H1 (cell line): ENCODE results near the gene TRHDE. TPM values are rescaled to one million over a fixed set of nuclear protein-coding genes. Genes with fewer than 3 reads are reported as not detected.

Experiments
- CTCF ChIA-PET: fragments of 300-600 bp; sonication (Branson Sonifier 250); formaldehyde crosslinking; loops from one replicate; lab custom pipeline; 2021; ENCODE audit not compliant: partially characterized antibody; lab: Charles Lee
- POLR2A ChIA-PET: fragments of 300-600 bp; sonication (Branson Sonifier 250); formaldehyde crosslinking; loops from one replicate; lab custom pipeline; 2021; ENCODE audit warnings: inconsistent platforms; ENCODE audit not compliant: partially characterized antibody; lab: Charles Lee
- DNase-seq, 2 experiments: peaks; one replicate each; pipeline versions ENCODE4 v3.0.0 to v3.0.0-alpha.2; 2010 to 2022; ENCODE audit warnings: low spot score in 2 of 2, low read depth in 1 of 2, mixed read lengths in 1 of 2
- FAIRE-seq: peaks from 2 replicates; lab custom pipeline; 2011; peaks lifted over from hg19 to GRCh38; lab: Jason Lieb, UNC
- H2AFZ ChIP-seq: 2 replicates; pipeline ENCODE4 v1.8.1; 2012; ENCODE audit warnings: low read length, inconsistent platforms
- H2AK5ac ChIP-seq: 2 replicates; pipeline ENCODE4 v1.6.1; 2013; ENCODE audit warnings: low read depth, low read length
- H2BK120ac ChIP-seq: replicated peaks from 2 replicates; pipeline ENCODE3; 2013; ENCODE audit warnings: low read depth, low read length, inconsistent platforms
- H2BK12ac ChIP-seq: 2 replicates; pipeline ENCODE4 v1.6.1; 2013; ENCODE audit warnings: low read depth, low read length
- H2BK15ac ChIP-seq: 2 replicates; pipeline ENCODE4 v1.6.1; 2013; ENCODE audit warnings: low read length
- H2BK20ac ChIP-seq: 2 replicates; pipeline ENCODE4 v1.6.1; 2013; ENCODE audit warnings: low read length
- H2BK5ac ChIP-seq: 2 replicates; pipeline ENCODE4 v1.6.1; 2013; ENCODE audit warnings: low read depth, low read length
- H3K14ac ChIP-seq: 2 replicates; pipeline ENCODE4 v1.6.1; 2013; ENCODE audit warnings: inconsistent platforms; ENCODE audit not compliant: insufficient read length
- H3K18ac ChIP-seq: 2 replicates; pipeline ENCODE4 v1.6.1; 2013; ENCODE audit warnings: low read length; ENCODE audit errors: extremely low read depth
- H3K23ac ChIP-seq: 2 replicates; pipeline ENCODE4 v1.6.1; 2013; ENCODE audit warnings: inconsistent platforms; ENCODE audit not compliant: insufficient read length
- H3K23me2 ChIP-seq: 2 replicates; pipeline ENCODE4 v1.6.1; 2013; ENCODE audit warnings: low read depth, low read length
- H3K27ac ChIP-seq: 2 replicates; pipeline ENCODE4 v1.6.1; 2011; ENCODE audit warnings: low read depth, low read length, inconsistent platforms
- H3K27me3 ChIP-seq, 4 experiments: replicated peaks in 1 of 4; 1 replicate in 1 of 4; 2 replicates in 3 of 4; pipeline versions ENCODE4 v1.6.1 to v1.8.1; 2011 to 2013; ENCODE audit warnings: low read length in 3 of 4, mild to moderate bottlenecking in 3 of 4, inconsistent platforms in 2 of 4, mixed read lengths in 2 of 4, moderate library complexity in 1 of 4; ENCODE audit not compliant: control insufficient read depth in 3 of 4, insufficient read depth in 3 of 4; ENCODE audit errors: extremely low read depth in 1 of 4
- H3K36me3 ChIP-seq, 4 experiments: 2 replicates each; pipeline versions ENCODE4 v1.6.1 to v1.8.1; 2011 to 2013; ENCODE audit warnings: mild to moderate bottlenecking in 4 of 4, low read length in 3 of 4, moderate library complexity in 2 of 4, control low read depth in 1 of 4, inconsistent platforms in 1 of 4; ENCODE audit not compliant: insufficient read depth in 4 of 4, control insufficient read depth in 2 of 4
- H3K4ac ChIP-seq: replicated peaks from 2 replicates; pipeline ENCODE3; 2013; ENCODE audit warnings: low read length, low read depth, mixed read lengths, inconsistent platforms; ENCODE audit not compliant: insufficient read length
- H3K4me1 ChIP-seq, 4 experiments: replicated peaks in 1 of 4; 1 replicate in 1 of 4; 2 replicates in 3 of 4; pipeline versions ENCODE4 v1.6.1 to v1.8.1; 2011 to 2013; ENCODE audit warnings: low read length in 3 of 4, inconsistent platforms in 2 of 4, mixed read lengths in 1 of 4; ENCODE audit not compliant: insufficient read depth in 4 of 4, control insufficient read depth in 3 of 4
- H3K4me2 ChIP-seq, 2 experiments: 2 replicates each; pipeline versions ENCODE4 v1.6.1 to v1.8.1; 2011 to 2013; ENCODE audit warnings: low read depth in 2 of 2, low read length in 2 of 2, control low read depth in 1 of 2, inconsistent platforms in 1 of 2, mild to moderate bottlenecking in 1 of 2; ENCODE audit not compliant: insufficient read depth in 1 of 2
- H3K4me3 ChIP-seq, 4 experiments: fragments of 200-600, 300-600 bp in 1 of 4; sonication (generic), shearing (Covaris generic), sonication (Bioruptor Twin) in 1 of 4; 2 replicates each; pipeline versions ENCODE4 v1.5.1 to v1.8.1; 2011 to 2016; ENCODE audit warnings: low read length in 4 of 4, low read depth in 3 of 4, control low read depth in 2 of 4, inconsistent platforms in 2 of 4, mild to moderate bottlenecking in 2 of 4, mixed read lengths in 1 of 4, moderate library complexity in 1 of 4; ENCODE audit not compliant: insufficient read depth in 2 of 4; ENCODE audit errors: extremely low read depth in 1 of 4
- H3K56ac ChIP-seq: replicated peaks from 2 replicates; pipeline ENCODE3; 2013; ENCODE audit warnings: low read depth, mild to moderate bottlenecking, mixed read lengths, low read length, inconsistent platforms; ENCODE audit not compliant: insufficient read length
- H3K79me1 ChIP-seq: 2 replicates; pipeline ENCODE4 v1.6.1; 2013; ENCODE audit warnings: low read depth, low read length, control low read depth
- H3K79me2 ChIP-seq, 2 experiments: 2 replicates each; pipeline versions ENCODE4 v1.6.1 to v1.8.1; 2012 to 2013; ENCODE audit warnings: low read length in 2 of 2, mild to moderate bottlenecking in 2 of 2, inconsistent platforms in 1 of 2; ENCODE audit not compliant: insufficient read depth in 2 of 2, control insufficient read depth in 1 of 2
- H3K9ac ChIP-seq, 4 experiments: replicated peaks in 1 of 4; 1 replicate in 1 of 4; 2 replicates in 3 of 4; pipeline versions ENCODE4 v1.6.1 to v1.8.1; 2011 to 2013; ENCODE audit warnings: low read depth in 3 of 4, low read length in 3 of 4, control low read depth in 2 of 4, mild to moderate bottlenecking in 2 of 4, moderate library complexity in 2 of 4, inconsistent platforms in 1 of 4; ENCODE audit errors: extremely low read depth in 1 of 4
- H3K9me3 ChIP-seq, 2 experiments: 2 replicates each; pipeline versions ENCODE4 v1.6.1 to v1.8.1; 2012 to 2013; ENCODE audit warnings: mild to moderate bottlenecking in 2 of 2, moderate library complexity in 2 of 2, control low read depth in 1 of 2, inconsistent platforms in 1 of 2, low read depth in 1 of 2, low read length in 1 of 2, mixed read lengths in 1 of 2; ENCODE audit not compliant: insufficient read depth in 2 of 2
- H4K20me1 ChIP-seq, 2 experiments: replicated peaks in 1 of 2; 2 replicates each; pipeline versions ENCODE3 to v1.8.1; 2011 to 2013; ENCODE audit warnings: inconsistent platforms in 2 of 2, low read length in 2 of 2, mild to moderate bottlenecking in 1 of 2; ENCODE audit not compliant: insufficient read depth in 2 of 2, control insufficient read depth in 1 of 2
- H4K5ac ChIP-seq: 2 replicates; pipeline ENCODE4 v1.6.1; 2013; ENCODE audit warnings: low read length, low read depth, mixed read lengths, inconsistent platforms; ENCODE audit not compliant: insufficient read length
- H4K8ac ChIP-seq: 2 replicates; pipeline ENCODE4 v1.8.0; 2013; ENCODE audit warnings: mild to moderate bottlenecking, moderate library complexity, low read length, inconsistent platforms; ENCODE audit not compliant: insufficient read depth; ENCODE audit errors: extremely low read depth
- H4K91ac ChIP-seq: replicated peaks from 2 replicates; pipeline ENCODE3; 2013; ENCODE audit warnings: low read length, mixed read lengths, inconsistent platforms; ENCODE audit not compliant: insufficient read length
- ASH2L ChIP-seq: fragments of 200-600, 300-600 bp; sonication (generic); IDR thresholded peaks from one replicate; pipeline ENCODE4 v1.7.1; 2017; ENCODE audit warnings: low read length
- BRCA1 ChIP-seq: IDR thresholded peaks from 2 replicates; pipeline ENCODE4 v1.6.1; 2012; ENCODE audit warnings: low read depth, low read length, improper control_type of control experiment
- CHD2 ChIP-seq: IDR thresholded peaks from 2 replicates; pipeline ENCODE4 v1.6.1; 2012; ENCODE audit warnings: low read length, improper control_type of control experiment
- RNF2 ChIP-seq: fragments of 200-900, 300-1000 bp; sonication (generic); IDR thresholded peaks from 2 replicates; pipeline ENCODE4 v1.7.1; 2016; ENCODE audit warnings: borderline replicate concordance, low read depth, mild to moderate bottlenecking, antibody characterized with exemption, low read length; ENCODE audit not compliant: poor library complexity, severe bottlenecking; ENCODE audit errors: missing control alignments
- SIN3A ChIP-seq, 2 experiments: IDR thresholded peaks in 1 of 2; conservative IDR thresholded peaks in 1 of 2; 2 replicates each; pipeline ENCODE4 v1.6.1; 2011 to 2012; ENCODE audit warnings: low read length in 2 of 2, improper control_type of control experiment in 1 of 2, low read depth in 1 of 2, mild to moderate bottlenecking in 1 of 2
- SIRT6 ChIP-seq: IDR thresholded peaks from one replicate; pipeline ENCODE4 v1.7.1; 2012; ENCODE audit warnings: low read length, inconsistent platforms
- WGBS, 2 experiments: shearing (Covaris generic) in 1 of 2; methylation state at CpG; one replicate each; pipeline versions ENCODE4 v1.1.6 to v1.1.7; 2013 to 2015; ENCODE audit warnings: low lambda C conversion rate in 2 of 2, mixed read lengths in 2 of 2, inconsistent platforms in 1 of 2, low coverage in 1 of 2, missing lambda C conversion rate in 1 of 2; ENCODE audit not compliant: insufficient replicate concordance in 2 of 2, insufficient coverage in 1 of 2, insufficient read length in 1 of 2; ENCODE audit errors: extremely low coverage in 1 of 2, missing lambda C conversion rate in 1 of 2; 5-methylcytosine and 5-hydroxymethylcytosine counted together
- polyA plus RNA-seq, 7 experiments: library from polyadenylated mRNA; depleted of rRNA in 3 of 7; stranded (reverse) in 5 of 7; unstranded in 2 of 7; fragments of >200 nt in 5 of 7; fragments of 200-250 nt in 2 of 7; gene quantifications; 1 replicate in 5 of 7; 2 replicates in 1 of 7; 4 replicates in 1 of 7; pipeline versions ENCODE4 v1.2.1 to v1.2.3, GENCODE V29; 2011 to 2013; ENCODE audit warnings: missing spikeins in 2 of 7, mixed read lengths in 2 of 7
- total RNA-seq: library from RNA; stranded (reverse); fragmentation: NEBNext Ultra II Directional; extraction: Animal tissue kit (Norgen Biotek cat#: 25700); gene quantifications from 2 replicates; pipeline ENCODE4 v1.2.1, GENCODE V29; 2021

TRHDE gene
- total and polyA plus RNA-seq, 2 of the 8 experiments (the other 6 are each of a cell fraction or from before 2014, with no cell fraction given) = 1.3 to 5.0 TPM

- ChIA-PET CTCF (no interaction called here), POLR2A (no interaction called here)
- Histone ChIP-seq H2AFZ (no peak overlapping the region), H4K5ac (no peak overlapping the region), H3K4me2 (no peak overlapping the region), H2BK12ac (no peak overlapping the region), H3K9ac (no peak overlapping the region), H3K79me2 (no peaks in the 10 kb centered on the region), H3K23ac (no peak overlapping the region), H3K79me1 (no peaks in the 10 kb centered on the region), H4K8ac (no peak overlapping the region), H2BK20ac (no peak overlapping the region), H3K4me1 (no peaks in the 10 kb centered on the region; a peak in 1 of 7 replicates), H2BK120ac (no peak overlapping the region), H2AK5ac (no peak overlapping the region), H3K36me3 (no peaks in the 10 kb centered on the region), H3K27me3 (no peaks in the 10 kb centered on the region), H3K18ac (no peak overlapping the region), H3K23me2 (no peaks in the 10 kb centered on the region; the same call in 1 of the 2 replicates), H2BK5ac (no peak overlapping the region), H4K20me1 (no peaks in the 10 kb centered on the region), H4K91ac (no peak overlapping the region), H3K14ac (no peak overlapping the region), H3K9me3 (no peaks in the 10 kb centered on the region), H3K4me3 (no peak overlapping the region), H2BK15ac (no peak overlapping the region), H3K27ac (no peak overlapping the region), H3K4ac (no peak overlapping the region), H3K56ac (no peak overlapping the region)
- DNase-seq (no peak), FAIRE-seq (no peak)
- WGBS, 2 experiments = 100% methylated on average over 1 of the region's 2 CpGs; no CpG with 5 or more reads in 1 of the 2 experiments
- TF ChIP-seq SIN3A (conservative IDR thresholded peaks at IDR 0.05 in 1 of 2, IDR thresholded peaks at IDR 0.05 in 1 of 2; ENCODE audit: low read depth in 1 of 2, low read length in 2 of 2) (no peak), RNF2 (no peak), ASH2L (no peak), SIRT6 (no peak), CHD2 (no peak), BRCA1 (no peak)
Observed at GRCh38 chr12:72380441-72380840, 108.3 kb downstream of the TRHDE start.
